Measurements from ENCODE around the gene NBPF3. TPM values are rescaled to one million over a fixed set of nuclear protein-coding genes. Genes with fewer than 3 reads are reported as not detected.
"Not testable (repeated sequence)": the region's sequence is repeated elsewhere in the genome, so short reads cannot be mapped to it uniquely, and the experiment has no call there.

Gene NBPF3
- total RNA-seq, 1 experiment from 2014 or later = 15.8 TPM

DNA sequence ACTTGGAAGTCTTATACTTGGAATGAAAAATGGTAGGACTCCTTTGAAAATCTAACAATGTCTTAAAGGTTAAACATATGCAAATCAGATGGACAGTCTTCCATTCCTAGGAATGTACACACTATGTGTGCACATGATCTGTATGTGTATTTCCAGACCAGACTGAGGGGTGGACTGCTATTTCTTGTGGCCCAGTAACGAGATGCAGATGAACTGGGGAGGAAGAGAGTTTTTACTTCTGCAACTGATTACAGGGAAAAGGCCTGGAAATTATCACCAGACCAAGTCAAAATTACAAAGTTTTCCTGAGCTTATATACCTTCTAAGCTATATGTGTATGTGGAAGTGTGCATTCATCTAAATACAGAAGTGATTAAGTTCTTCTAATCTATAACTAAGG is 17.7 kb downstream of the NBPF3 start:
- Histone ChIP-seq H2AFZ (ENCODE audit: low read length) (no peak overlapping the region), H2BK5ac (ENCODE audit: insufficient read length, low read length) (no peak overlapping the region), H4K8ac (replicated peaks; ENCODE audit: insufficient read length, low read depth, low read length) (no peak overlapping the region), H3K4ac (ENCODE audit: low read depth, low read length) (no peak overlapping the region), H3K23ac (ENCODE audit: insufficient read length, low read depth, low read length) (no peak overlapping the region), H2AK5ac (ENCODE audit: insufficient read length, low read length) (no peak overlapping the region), H3K79me1 (ENCODE audit: insufficient read depth, low read depth, low read length, poor library complexity, severe bottlenecking) (no peaks in the 10 kb centered on the region), H2BK20ac (ENCODE audit: low read depth, low read length, poor library complexity, severe bottlenecking) (no peak overlapping the region), H2BK12ac (ENCODE audit: insufficient read length, low read depth, low read length) (no peak overlapping the region), H2BK15ac (ENCODE audit: low read depth, low read length) (no peak overlapping the region), H3K9ac (ENCODE audit: extremely low read depth, insufficient read length, low read length) (no peak overlapping the region), H3K27me3 (ENCODE audit: insufficient read depth, low read length) (no peaks in the 10 kb centered on the region), H4K20me1 (ENCODE audit: control insufficient read depth, insufficient read depth, insufficient read length) (no peaks in the 10 kb centered on the region), H3K79me2 (ENCODE audit: insufficient read depth, low read length) (no peaks in the 10 kb centered on the region), H3K18ac (ENCODE audit: insufficient read length, low read depth, low read length) (no peak overlapping the region), H2BK120ac (ENCODE audit: low read depth, low read length, poor library complexity, severe bottlenecking) (no peak overlapping the region), H3K4me1 (ENCODE audit: insufficient read depth, low read length) (no peaks in the 10 kb centered on the region), H4K5ac (ENCODE audit: insufficient read length, low read depth, low read length) (no peak overlapping the region), H4K91ac (ENCODE audit: insufficient read length, low read depth, low read length) (no peak overlapping the region), H3K4me2 (ENCODE audit: insufficient read depth, insufficient read length, low read length) (no peak overlapping the region), H3T11ph (ENCODE audit: low read length) (no peak overlapping the region), H3K9me3 (ENCODE audit: control insufficient read depth, low read depth, low read length) (no peaks in the 10 kb centered on the region), H3K27ac (ENCODE audit: insufficient read length, low read depth, low read length) (no peak overlapping the region), H3K14ac (ENCODE audit: insufficient read depth, low read length) (no peak overlapping the region), H3K56ac (ENCODE audit: insufficient read length, low read depth, low read length) (no peak overlapping the region), H3K23me2 (ENCODE audit: insufficient read length, low read depth, low read length, poor library complexity, severe bottlenecking) (no peaks in the 10 kb centered on the region)
- TF ChIP-seq, protein P1, sequence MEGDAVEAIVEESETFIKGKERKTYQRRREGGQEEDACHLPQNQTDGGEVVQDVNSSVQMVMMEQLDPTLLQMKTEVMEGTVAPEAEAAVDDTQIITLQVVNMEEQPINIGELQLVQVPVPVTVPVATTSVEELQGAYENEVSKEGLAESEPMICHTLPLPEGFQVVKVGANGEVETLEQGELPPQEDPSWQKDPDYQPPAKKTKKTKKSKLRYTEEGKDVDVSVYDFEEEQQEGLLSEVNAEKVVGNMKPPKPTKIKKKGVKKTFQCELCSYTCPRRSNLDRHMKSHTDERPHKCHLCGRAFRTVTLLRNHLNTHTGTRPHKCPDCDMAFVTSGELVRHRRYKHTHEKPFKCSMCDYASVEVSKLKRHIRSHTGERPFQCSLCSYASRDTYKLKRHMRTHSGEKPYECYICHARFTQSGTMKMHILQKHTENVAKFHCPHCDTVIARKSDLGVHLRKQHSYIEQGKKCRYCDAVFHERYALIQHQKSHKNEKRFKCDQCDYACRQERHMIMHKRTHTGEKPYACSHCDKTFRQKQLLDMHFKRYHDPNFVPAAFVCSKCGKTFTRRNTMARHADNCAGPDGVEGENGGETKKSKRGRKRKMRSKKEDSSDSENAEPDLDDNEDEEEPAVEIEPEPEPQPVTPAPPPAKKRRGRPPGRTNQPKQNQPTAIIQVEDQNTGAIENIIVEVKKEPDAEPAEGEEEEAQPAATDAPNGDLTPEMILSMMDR (conservative IDR thresholded peaks at IDR 0.05) = no peak
- peaks cover 0 to 7% (median 2%) of the 10 kb centered on the region in 3 experiments; a peak in 3 of 7 replicates for H3K36me3 Mint-ChIP-seq (ENCODE audit: insufficient read depth in 1 of 3, low read depth in 3 of 3)
- H3K27me3 Mint-ChIP-seq (ENCODE audit: low read depth) = no peaks in the 10 kb centered on the region
- no peak for DNase-seq
- H3K4me1 Mint-ChIP-seq = no peaks in the 10 kb centered on the region
- no CpG with 5 or more reads among the region's 1 CpG for WGBS (ENCODE audit: extremely low coverage, insufficient read length, low lambda C conversion rate)
- no peak overlapping the region for H3K4me3 Mint-ChIP-seq
- no peaks in the 10 kb centered on the region for H3K9me3 Mint-ChIP-seq
- no peak overlapping the region for H3K27ac Mint-ChIP-seq

DNA sequence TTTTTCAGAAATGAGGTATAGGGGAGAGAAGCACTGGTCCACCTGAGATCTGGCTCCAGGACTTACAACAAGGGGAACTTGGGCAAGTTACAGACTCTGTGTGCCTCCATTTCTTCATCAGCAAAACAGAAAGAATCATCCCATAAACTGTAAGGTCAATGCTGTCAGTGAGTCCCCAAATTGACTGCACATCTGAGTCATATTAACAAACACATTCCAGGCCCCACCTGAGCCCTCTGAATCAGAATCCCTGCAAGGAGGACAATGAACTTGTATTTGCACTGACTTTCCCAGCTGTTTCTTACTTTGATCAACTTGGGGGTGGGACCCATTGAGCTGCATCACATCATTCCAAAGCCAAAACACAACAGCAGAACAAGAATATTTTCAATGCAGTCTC is 25.2 kb downstream of the NBPF3 start:
- H3K27ac Mint-ChIP-seq; H3K27ac ChIP-seq (ENCODE audit: insufficient read length, low read depth, low read length); H3K9me3 ChIP-seq (ENCODE audit: control insufficient read depth, low read depth, low read length); H3K23ac ChIP-seq (ENCODE audit: insufficient read length, low read depth, low read length); H3K4ac ChIP-seq (ENCODE audit: low read depth, low read length); H3K4me3 Mint-ChIP-seq; H3K56ac ChIP-seq (ENCODE audit: insufficient read length, low read depth, low read length); H2BK15ac ChIP-seq (ENCODE audit: low read depth, low read length); H3K9me3 Mint-ChIP-seq; H3K36me3 Mint-ChIP-seq (ENCODE audit: insufficient read depth in 1 of 3, low read depth in 3 of 3); H3K18ac ChIP-seq (ENCODE audit: insufficient read length, low read depth, low read length); H4K5ac ChIP-seq (ENCODE audit: insufficient read length, low read depth, low read length); H3K27me3 ChIP-seq (ENCODE audit: insufficient read depth, low read length); H2AFZ ChIP-seq (ENCODE audit: low read length); H2BK5ac ChIP-seq (ENCODE audit: insufficient read length, low read length); H3K79me2 ChIP-seq (ENCODE audit: insufficient read depth, low read length); H4K20me1 ChIP-seq (ENCODE audit: control insufficient read depth, insufficient read depth, insufficient read length); H2BK120ac ChIP-seq (ENCODE audit: low read depth, low read length, poor library complexity, severe bottlenecking); H3K9ac ChIP-seq (ENCODE audit: extremely low read depth, insufficient read length, low read length); H3K4me2 ChIP-seq (ENCODE audit: insufficient read depth, insufficient read length, low read length); H3K4me1 ChIP-seq (ENCODE audit: insufficient read depth, low read length); H3K14ac ChIP-seq (ENCODE audit: insufficient read depth, low read length); H3K23me2 ChIP-seq (ENCODE audit: insufficient read length, low read depth, low read length, poor library complexity, severe bottlenecking); H2BK20ac ChIP-seq (ENCODE audit: low read depth, low read length, poor library complexity, severe bottlenecking); H3K79me1 ChIP-seq (ENCODE audit: insufficient read depth, low read depth, low read length, poor library complexity, severe bottlenecking); H4K91ac ChIP-seq (ENCODE audit: insufficient read length, low read depth, low read length); H4K8ac ChIP-seq (replicated peaks; ENCODE audit: insufficient read length, low read depth, low read length); H2BK12ac ChIP-seq (ENCODE audit: insufficient read length, low read depth, low read length); H3T11ph ChIP-seq (ENCODE audit: low read length); H3K27me3 Mint-ChIP-seq (ENCODE audit: low read depth); DNase-seq; H2AK5ac ChIP-seq (ENCODE audit: insufficient read length, low read length): not testable (repeated sequence)
- H3K4me1 Mint-ChIP-seq = peaks cover 25 to 31% of the 10 kb centered on the region in 2 experiments

Data from H9 (cell line).